HG03060 (cell line): ENCODE results near the gene RAPH1.
"Not testable (repeated sequence)": the region's sequence is repeated elsewhere in the genome, so short reads cannot be mapped to it uniquely, and the experiment has no call there.

Experiments
- ATAC-seq: cut with Tn5 transposase; IDR thresholded peaks from one replicate; pipeline ENCODE4 v1.9.1; 2021; ENCODE audit warnings: low read depth, moderate number of reproducible peaks; ENCODE audit not compliant: unreplicated experiment

Gene RAPH1

DNA sequence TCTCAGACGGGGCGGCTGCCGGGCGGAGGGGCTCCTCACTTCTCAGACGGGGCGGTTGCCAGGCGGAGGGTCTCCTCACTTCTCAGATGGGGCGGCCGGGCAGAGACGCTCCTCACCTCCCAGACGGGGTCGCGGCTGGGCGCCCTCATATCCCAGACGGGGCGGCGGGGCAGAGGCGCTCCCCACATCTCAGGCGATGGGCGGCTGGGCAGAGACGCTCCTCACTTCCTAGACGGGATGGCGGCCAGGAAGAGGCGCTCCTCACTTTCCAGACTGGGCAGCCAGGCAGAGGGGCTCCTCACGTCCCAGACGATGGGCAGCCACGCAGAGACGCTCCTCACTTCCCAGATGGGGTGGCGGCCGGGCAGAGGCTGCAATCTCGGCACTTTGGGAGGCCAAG is 162.4 kb downstream of the RAPH1 start:
- ATAC-seq: not testable (repeated sequence)

DNA sequence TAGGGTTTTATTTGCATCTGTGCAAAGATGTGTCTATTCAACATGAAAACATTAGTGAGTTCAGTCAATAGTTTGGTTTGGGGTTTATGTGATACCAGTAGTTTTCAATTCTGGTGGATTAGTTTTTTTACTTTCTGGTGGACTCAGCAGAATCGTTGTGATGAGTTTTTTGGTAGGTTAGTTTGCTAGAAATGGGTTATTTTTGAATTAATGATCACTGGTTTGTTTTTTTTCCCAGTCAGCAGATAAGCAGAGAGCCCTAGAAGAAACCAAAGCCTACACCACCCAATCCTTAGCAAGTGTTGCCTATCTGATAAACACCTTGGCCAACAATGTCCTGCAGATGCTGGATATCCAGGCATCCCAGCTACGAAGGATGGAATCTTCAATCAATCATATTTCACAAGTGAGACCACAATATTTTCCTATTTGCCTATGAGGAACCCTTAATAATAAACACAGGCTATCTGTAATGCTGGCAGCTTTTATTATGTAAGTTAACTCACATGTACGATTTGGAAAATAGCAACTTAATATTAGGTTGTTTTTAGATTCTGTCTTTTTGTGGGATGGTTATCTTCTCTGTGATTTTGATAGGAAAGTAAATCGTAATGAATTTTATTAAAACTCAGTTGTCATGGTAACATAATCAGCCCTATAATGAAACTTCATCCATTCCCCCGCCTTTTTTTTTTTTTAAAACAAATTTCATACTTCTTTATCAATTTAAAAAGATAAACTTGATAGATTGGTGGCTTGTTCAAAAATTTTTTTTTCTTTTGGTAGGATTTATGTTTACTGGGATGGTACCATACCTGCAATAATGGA is 168.2 kb downstream of the RAPH1 start:
- no peak for ATAC-seq

DNA sequence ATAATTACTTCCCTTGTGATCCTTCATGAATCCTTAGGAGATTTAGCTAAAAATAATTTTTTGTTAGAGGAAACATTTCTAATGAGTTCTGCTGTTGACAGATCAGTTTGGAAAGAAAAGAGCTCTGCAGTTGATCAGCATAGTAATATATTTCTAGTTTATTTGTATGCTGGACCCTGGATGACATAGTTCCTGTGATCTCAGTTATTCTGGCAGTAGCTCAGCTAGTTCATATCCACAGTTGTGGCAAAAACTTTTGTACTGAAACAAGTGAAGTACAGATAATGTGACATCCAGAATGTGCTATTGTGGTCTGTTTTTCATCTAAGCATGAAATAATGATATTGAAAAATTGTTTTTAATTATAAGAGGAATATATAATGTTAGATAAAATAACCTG is 173.2 kb downstream of the RAPH1 start:
- ATAC-seq: no peak

DNA sequence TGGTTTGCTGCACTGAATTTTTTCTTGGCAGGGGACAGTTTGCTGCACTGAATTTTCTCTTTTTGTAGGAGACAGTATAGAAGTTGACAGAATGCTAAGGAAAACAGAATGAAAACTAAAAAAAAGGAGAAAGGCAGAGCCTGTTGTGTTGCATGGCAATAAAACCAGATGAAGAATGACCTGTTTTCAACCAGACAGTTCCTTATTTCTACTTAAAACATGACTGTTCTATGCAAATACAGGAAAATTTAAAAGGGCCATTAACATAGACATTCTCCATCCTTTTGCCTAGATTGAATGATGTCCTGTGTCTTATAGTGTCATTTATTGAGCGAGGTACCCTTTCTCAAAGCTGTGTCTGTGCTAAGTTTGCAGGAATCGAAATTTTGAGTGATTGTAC is 173.6 kb downstream of the RAPH1 start:
- no peak for ATAC-seq

DNA sequence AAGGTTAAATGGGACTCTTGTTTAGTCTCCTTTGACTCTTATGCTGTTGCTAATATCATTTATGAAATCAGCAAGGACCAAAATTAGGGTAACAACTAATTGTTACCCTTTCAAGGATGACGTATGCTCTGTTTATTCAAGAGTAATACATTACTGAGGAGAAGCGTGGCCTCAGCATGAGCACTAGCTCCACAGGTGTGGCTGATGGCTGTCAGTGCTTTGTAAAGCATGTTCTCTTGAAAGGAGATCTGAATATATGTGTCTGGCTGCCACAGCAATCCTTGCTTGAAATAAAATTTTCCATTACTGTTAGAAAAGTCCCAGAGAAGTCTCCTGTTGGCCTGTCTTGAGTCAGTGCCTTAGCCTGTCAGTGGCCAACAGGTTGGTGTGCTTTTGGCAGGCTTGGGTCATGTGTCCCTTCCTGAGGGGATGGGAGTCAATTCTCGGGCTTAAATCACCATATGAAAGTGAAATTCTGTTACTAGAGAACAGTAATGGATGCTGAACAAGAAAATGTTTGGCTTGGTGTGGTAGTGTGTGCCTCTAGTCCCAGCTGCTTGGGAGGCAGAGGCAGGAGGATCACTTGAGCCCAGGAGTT is 174.2 kb downstream of the RAPH1 start:
- ATAC-seq: no peak

DNA sequence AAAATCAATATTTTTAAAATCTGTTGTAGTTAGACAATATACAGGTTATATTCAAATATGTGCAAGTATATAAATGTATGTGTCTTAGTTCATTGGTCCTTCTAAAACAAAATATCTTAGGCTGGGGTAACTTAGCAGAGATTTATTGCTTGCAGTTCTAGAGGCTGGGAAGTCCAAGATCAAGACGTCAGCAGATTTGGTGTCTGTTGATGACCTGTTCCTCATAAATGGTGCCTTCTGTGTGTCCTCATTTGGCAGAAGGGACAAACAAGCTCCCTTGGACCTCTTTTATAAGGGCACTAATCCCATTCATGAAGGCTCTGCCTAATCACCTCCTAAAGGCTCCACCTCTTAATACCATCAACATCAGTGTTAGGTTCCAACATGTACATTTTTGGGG is 175.7 kb downstream of the RAPH1 start:
- ATAC-seq: no peak

DNA sequence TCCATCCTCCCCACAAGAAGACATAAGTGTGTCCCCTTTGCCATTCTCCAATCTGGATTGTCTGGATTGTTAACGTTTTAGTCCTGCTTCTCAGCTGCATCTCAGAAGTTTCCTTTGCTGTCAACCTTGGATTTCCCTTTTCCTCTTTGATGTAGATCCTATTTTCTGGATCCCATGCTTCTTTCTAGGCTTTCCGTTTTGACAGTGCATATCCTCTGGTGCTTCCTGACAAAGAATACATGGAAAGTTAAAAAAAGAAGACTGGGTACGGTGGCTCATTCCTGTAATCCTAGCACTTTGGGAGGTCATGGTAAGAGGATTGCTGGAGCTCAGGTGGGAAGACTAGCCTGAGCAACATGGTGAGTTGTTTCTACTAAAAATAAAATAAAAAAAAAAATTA is 180.1 kb downstream of the RAPH1 start:
- ATAC-seq: no peak

DNA sequence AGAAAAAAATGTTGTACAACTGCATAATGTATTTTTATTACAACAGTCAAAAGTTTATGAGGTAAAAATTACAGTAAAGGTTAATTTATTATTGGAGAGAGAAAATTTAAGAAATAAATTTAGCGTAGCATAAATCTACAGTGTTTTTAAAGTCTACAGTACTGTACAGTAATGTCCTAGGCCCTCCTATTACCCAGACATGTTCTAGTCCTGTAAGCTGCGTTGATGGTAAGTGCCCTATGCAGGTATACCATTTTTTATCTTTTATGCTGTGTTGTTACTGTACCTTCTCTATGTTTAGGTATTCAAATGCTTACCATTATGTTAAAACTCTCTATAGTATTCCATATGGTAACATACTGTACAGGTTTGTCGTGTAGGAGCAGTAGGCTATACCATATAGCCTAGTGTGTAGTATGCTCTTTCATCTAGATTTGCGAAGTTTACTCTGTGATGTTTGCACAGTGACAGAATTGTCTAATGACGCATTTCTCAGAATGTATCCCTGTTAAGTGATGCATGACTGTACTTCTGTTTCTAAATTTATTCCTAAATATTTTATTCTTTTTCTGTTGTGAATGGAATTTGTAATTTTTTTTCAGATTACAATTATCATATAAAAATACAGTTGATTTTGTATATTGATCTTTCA is 182.4 kb downstream of the RAPH1 start:
- ATAC-seq: no peak

DNA sequence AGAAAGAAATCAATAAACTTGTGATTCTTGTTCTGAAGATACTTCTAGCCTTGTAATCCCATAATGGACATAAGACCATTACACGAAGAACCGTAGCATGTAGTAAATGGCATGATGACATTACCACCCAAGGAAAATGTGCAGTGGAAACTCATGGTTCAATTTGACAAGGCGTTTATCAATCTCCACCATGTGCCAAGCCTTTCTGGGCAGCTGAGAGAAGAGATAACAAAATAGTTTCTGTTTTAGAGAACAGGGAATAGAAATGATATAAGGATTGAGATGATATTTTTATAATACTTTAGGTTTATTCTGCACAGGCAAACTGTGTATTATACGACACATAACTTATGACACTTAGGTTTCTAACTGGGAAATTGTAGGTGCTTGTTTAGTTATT is 187.7 kb downstream of the RAPH1 start:
- no peak for ATAC-seq

DNA sequence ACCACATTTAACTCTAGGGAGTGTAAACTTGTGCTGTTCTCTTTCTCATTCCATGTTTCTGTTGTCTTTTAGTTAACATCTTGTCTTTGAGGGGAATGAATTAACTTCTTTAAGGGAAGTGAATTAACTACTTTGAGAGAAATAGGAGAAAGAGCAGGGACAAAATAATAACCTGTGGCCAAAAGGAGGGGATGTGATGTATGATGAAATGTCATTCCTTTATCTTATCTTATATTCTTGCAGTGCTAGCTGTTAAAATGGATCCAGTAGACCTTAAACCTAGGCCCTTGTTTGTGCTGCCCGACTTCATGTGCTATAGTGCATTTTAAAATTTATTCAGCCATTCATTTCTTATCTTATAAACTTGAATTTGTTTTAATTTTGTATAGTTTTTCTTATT is 188.5 kb downstream of the RAPH1 start:
- ATAC-seq: no peak

DNA sequence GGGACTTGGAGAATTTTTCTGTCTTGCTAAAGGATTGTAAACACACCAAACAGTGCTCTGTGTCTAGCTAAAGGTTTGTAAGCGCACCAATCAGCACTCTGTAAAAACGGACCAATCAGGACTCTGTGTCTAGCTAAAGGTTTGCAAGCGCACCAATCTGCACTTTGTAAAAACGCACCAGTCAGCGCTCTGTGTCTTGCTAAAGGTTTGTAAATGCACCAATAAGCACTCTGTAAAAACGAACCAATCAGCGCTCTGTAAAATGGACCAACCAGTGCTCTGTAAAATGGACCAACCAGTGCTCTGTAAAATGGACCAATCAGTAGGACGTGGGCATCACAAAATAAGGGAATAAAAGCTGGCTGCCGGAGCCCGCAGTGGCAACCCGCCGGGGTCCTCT is 190.4 kb downstream of the RAPH1 start:
- ATAC-seq: no peak
